HG02970 (cell line): ENCODE data around the gene DLGAP1.

Source experiments
- ATAC-seq: cut with Tn5 transposase; IDR thresholded peaks from one replicate; pipeline ENCODE4 v1.9.1; 2021; ENCODE audit warnings: mild to moderate bottlenecking, moderate library complexity, moderate number of reproducible peaks; ENCODE audit not compliant: unreplicated experiment, low FRiP score

Gene DLGAP1

GRCh38 chr18:3540805-3541548 lies 914.1 kb downstream of the DLGAP1 start:
- no peak for ATAC-seq

- no peak for ATAC-seq
Observed at GRCh38 chr18:3538954-3539617, 916.0 kb downstream of the DLGAP1 start.

- ATAC-seq = no peak
Observed at GRCh38 chr18:3538456-3538855, 916.7 kb downstream of the DLGAP1 start.

- no peak for ATAC-seq
Observed at GRCh38 chr18:3530807-3531206, 924.3 kb downstream of the DLGAP1 start.

- no peak for ATAC-seq
Observed at GRCh38 chr18:3529601-3530000, 925.5 kb downstream of the DLGAP1 start.

GRCh38 chr18:3529077-3529476 lies 926.0 kb downstream of the DLGAP1 start:
- ATAC-seq = no peak

GRCh38 chr18:3528231-3528630 lies 926.9 kb downstream of the DLGAP1 start:
- no peak for ATAC-seq

- ATAC-seq = peak; percentile 68
Observed at GRCh38 chr18:3526421-3527354, 928.4 kb downstream of the DLGAP1 start.

GRCh38 chr18:3525870-3526420 lies 929.2 kb downstream of the DLGAP1 start:
- no peak for ATAC-seq

GRCh38 chr18:3524706-3525105 lies 930.4 kb downstream of the DLGAP1 start:
- no peak for ATAC-seq

- ATAC-seq = no peak
Observed at GRCh38 chr18:3520230-3521085, 934.6 kb downstream of the DLGAP1 start.

GRCh38 chr18:3514312-3515216 lies 940.5 kb downstream of the DLGAP1 start:
- ATAC-seq = no peak

GRCh38 chr18:3513481-3513880 lies 941.6 kb downstream of the DLGAP1 start:
- ATAC-seq = no peak

- ATAC-seq = no peak
Observed at GRCh38 chr18:3511980-3512379, 943.1 kb downstream of the DLGAP1 start.

GRCh38 chr18:3510896-3511295 lies 944.2 kb downstream of the DLGAP1 start:
- ATAC-seq = no peak

GRCh38 chr18:3510024-3510423 lies 945.1 kb downstream of the DLGAP1 start:
- ATAC-seq = no peak

- no peak for ATAC-seq
Observed at GRCh38 chr18:3508576-3509549, 946.2 kb downstream of the DLGAP1 start.

- ATAC-seq = no peak
Observed at GRCh38 chr18:3504637-3505036, 950.5 kb downstream of the DLGAP1 start.
